IPS-20b (cell line): ENCODE measurements around the gene PPIL1.
"Not testable (repeated sequence)": the region's sequence is repeated elsewhere in the genome, so short reads cannot be mapped to it uniquely, and the experiment has no call there.

ENCODE experiments used
- H3K27ac ChIP-seq: one replicate; pipeline ENCODE4 v1.5.1; 2013; ENCODE audit warnings: low read length
- H3K27me3 ChIP-seq: 2 replicates; pipeline ENCODE4 v1.6.1; 2013; ENCODE audit warnings: mild to moderate bottlenecking, low read length, inconsistent platforms; ENCODE audit not compliant: insufficient read depth
- H3K36me3 ChIP-seq: 2 replicates; pipeline ENCODE4 v1.6.1; 2013; ENCODE audit warnings: low read depth, mild to moderate bottlenecking, inconsistent platforms, low read length, moderate library complexity; ENCODE audit not compliant: insufficient read depth
- H3K4me1 ChIP-seq: 2 replicates; pipeline ENCODE4 v1.6.1; 2013; ENCODE audit warnings: mild to moderate bottlenecking, control low read depth, inconsistent platforms, low read length, moderate library complexity; ENCODE audit not compliant: insufficient read depth
- H3K4me3 ChIP-seq: 2 replicates; pipeline ENCODE4 v1.5.1; 2013; ENCODE audit warnings: mild to moderate bottlenecking, low read length, inconsistent platforms
- H3K9ac ChIP-seq: 2 replicates; pipeline ENCODE4 v1.6.1; 2013; ENCODE audit warnings: low read depth, mild to moderate bottlenecking, inconsistent platforms, low read length, moderate library complexity
- H3K9me3 ChIP-seq: 2 replicates; pipeline ENCODE4 v1.6.1; 2013; ENCODE audit warnings: mild to moderate bottlenecking, low read depth, low read length, inconsistent platforms; ENCODE audit not compliant: insufficient read depth

Gene PPIL1

DNA sequence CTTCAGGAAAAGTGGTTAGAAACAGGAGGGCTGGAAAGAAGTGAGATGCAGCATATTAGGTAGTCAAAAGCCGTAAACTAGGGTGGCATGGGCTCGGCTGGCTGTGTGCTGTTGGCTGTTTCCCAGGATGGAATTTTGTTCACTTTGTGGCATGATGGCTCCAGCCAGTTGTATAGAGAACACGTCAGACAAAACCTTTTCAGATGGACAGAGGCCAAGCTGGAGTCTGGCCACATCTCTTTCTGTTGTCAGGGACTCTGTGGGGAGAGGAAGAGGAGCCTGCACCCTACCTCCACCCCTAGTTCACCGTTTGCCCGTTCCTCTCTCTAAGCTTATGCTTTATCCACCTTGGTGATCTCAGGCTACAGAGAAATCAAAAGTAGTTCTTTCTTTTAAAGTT, 33.2 kb upstream of the PPIL1 start:
- H3K9ac ChIP-seq: no peak overlapping the region

DNA sequence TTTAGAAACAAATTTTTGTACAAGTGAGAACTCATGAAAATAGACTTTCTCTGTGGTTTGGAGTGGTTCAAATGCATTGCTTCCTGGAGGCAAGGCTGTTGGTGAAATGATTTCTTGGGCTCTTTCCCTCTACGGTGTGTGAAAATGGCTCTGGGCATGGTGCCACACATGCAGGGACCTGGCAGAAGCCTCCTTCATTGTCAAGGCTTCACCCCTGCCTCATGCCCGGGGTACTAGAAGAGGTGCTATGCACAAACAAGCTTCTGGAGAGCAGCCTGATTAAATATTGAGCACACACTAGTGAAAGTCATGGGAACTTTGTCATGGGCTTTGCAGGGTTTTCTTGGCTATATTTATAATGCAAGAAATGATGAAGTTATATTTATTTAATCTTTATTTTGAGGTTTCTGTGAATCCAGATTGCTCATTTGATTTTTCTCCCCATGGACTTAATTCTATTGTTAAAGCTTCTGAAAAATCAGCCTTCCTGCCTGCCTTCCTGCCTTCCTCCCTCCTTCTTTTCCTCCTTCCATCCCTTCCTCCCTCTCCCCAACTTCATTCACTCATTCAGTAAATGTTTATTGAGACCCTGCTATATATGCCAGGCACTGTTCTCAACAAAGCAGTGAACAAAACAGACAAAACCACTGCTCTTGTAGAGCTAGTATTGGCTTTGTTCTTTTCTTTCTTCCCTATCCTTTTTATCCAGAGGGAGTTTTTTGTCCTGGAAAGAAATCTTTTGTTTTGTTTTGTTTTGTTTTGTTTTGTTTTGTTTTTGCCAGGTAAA, 32.1 kb upstream of the PPIL1 start:
- Histone ChIP-seq H3K9me3 (no peaks in the 10 kb centered on the region), H3K36me3 (peaks cover 7% of the 10 kb centered on the region; the same call in 1 of the 2 replicates), H3K27ac (no peak overlapping the region), H3K4me3 (no peak overlapping the region), H3K9ac (no peak overlapping the region; the same call in 1 of the 2 replicates), H3K27me3 (no peaks in the 10 kb centered on the region), H3K4me1 (no peaks in the 10 kb centered on the region)

More for the DNA sequence above, 33.2 kb upstream of the PPIL1 start:
- Histone ChIP-seq H3K9me3 (no peaks in the 10 kb centered on the region), H3K27me3 (no peaks in the 10 kb centered on the region), H3K4me1 (no peaks in the 10 kb centered on the region), H3K36me3 (peaks cover under 1% of the 10 kb centered on the region; the same call in 1 of the 2 replicates), H3K27ac (no peak overlapping the region), H3K4me3 (no peak overlapping the region)

DNA sequence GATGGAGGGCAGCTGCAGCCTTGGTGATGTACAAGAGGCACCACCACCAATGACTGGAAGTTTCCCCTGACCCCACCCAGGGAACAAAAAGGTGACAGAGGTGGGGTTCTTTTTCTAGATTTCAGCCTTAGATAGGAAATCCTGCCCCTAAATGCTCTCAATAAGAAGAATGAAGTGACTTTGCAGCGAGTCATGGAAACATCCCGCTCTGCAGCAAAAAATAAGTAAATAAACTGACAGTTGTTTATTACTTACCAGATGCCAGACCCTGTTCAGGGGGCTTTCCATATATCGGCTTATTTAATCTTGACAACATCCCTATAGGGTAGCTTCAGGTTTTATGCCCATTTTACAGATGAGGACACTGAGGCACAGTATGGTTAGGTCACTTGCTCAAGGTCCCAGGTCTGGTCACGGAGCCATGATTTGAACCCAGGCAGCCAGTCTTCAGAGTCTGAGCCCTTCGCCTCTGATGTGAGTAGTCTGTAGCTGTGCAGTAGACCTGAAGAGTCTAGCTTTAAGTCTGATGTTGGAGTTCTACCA, 30.3 kb upstream of the PPIL1 start:
- Histone ChIP-seq H3K27ac (no peak overlapping the region), H3K9me3 (no peaks in the 10 kb centered on the region), H3K4me3 (no peak overlapping the region), H3K36me3 (peaks cover 7% of the 10 kb centered on the region; the same call in 1 of the 2 replicates), H3K27me3 (no peaks in the 10 kb centered on the region), H3K4me1 (no peaks in the 10 kb centered on the region), H3K9ac (no peak overlapping the region)

DNA sequence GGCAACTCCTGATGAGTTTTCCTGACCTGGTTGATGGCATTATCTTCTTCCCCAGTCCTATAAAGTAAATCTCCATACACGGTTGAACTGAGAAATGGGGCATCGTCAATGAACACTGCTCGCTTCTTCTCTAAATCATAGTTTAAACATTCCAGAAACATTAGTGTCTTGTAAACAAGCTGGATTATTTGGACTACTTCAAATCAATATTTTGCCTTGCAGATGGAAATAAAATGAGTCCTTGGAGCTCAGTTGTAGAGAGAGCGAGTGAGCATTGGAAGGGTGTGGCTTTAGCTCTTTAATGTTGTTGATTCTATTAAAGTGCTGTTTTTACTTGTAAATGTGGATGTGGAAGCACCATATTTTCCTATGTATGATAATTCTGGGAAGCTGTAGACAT, 29.5 kb upstream of the PPIL1 start:
- H3K9me3 ChIP-seq: no peaks in the 10 kb centered on the region
- no peaks in the 10 kb centered on the region for H3K27me3 ChIP-seq
- H3K9ac ChIP-seq: no peak overlapping the region
- peaks cover 7% of the 10 kb centered on the region; the same call in 1 of the 2 replicates for H3K36me3 ChIP-seq
- no peaks in the 10 kb centered on the region for H3K4me1 ChIP-seq
- H3K4me3 ChIP-seq: no peak overlapping the region
- no peak overlapping the region for H3K27ac ChIP-seq

DNA sequence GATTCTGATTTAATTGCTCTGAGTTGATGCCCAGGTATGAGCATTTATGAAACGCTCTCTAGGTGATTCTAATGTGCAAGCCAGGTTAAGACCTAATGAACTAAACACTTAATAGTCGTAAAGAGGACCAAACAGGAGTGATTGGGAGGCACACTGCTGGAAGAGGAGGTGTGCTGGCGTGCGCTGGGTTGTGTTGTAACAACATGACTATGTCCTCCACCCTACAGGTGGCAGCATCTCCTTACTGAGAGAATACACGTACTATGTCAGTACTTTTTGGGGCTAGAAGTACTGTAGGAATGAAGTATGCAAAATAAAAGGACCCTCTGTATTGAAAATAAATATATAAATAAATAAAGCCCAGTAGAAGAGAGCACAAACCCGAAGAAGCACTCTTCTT, 23.0 kb upstream of the PPIL1 start:
- Histone ChIP-seq H3K9me3 (no peaks in the 10 kb centered on the region), H3K4me1 (no peaks in the 10 kb centered on the region), H3K27me3 (no peaks in the 10 kb centered on the region), H3K27ac (no peak overlapping the region), H3K36me3 (peaks cover 5% of the 10 kb centered on the region; the same call in 1 of the 2 replicates), H3K4me3 (no peak overlapping the region), H3K9ac (no peak overlapping the region)

DNA sequence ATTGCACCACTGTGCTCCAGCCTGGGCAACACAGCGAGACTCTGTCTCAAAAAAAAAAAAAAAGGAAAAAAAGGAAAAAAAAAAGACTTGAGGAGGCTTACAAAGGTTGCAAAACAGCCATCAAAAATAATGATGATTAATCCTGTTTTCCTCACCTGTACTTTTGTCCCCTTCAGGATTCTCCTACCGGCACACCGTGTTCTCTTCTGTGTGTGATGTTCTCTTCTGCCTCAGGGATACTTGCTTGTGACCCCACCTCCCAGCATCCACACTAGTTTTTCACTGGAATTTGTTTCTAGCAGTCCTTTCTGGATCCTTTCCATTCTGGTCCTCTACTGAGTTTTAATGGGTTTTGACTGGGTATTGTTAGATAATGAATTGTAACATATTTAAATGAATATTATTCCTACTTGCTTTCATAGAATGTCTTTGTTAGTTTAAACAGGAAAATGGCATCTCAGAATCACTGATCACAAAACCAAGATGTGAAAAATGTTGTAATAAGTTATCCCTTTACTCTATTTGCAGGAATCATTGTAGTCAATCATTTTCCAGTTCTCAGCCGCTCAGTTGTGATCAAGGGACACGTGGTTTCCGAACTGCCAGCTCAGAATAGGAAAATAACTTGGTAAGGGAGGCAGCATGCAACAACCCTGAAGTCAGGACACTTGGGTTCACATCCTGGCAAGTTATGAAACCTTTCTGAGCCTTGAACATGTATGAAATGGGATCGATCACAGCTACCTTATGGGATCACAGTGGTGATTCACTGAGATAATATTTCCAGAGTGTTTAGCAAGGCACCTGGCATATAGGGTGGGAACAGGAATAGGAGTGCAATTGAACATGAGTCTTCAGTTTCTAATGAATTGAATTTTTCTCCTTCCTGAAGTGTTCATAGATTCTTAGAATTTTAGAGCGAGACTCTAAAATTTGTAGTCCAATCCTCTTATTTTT, 19.7 kb upstream of the PPIL1 start:
- no peaks in the 10 kb centered on the region for H3K36me3 ChIP-seq

DNA sequence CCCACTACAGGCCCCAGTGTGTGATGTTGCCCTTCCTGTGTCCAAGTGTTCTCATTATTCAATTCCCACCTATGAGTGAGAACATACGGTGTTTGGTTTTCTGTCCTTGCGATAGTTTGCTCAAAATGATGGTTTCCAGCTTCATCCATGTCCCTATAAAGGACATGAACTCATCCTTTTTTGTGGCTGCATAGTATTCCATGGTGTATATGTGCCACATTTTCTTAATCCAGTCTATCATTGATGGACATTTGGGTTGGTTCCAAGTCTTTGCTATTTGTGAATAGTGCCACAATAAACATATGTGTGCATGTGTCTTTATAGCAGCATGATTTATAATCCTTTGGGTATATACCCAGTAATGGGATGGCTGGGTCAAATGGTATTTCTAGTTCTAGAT, 16.6 kb upstream of the PPIL1 start:
- not testable (repeated sequence) for H3K9ac ChIP-seq, H3K36me3 ChIP-seq, H3K4me1 ChIP-seq, H3K27me3 ChIP-seq, H3K9me3 ChIP-seq, H3K27ac ChIP-seq, H3K4me3 ChIP-seq

More for the DNA sequence above, 19.7 kb upstream of the PPIL1 start:
- Histone ChIP-seq H3K27ac (no peak overlapping the region), H3K4me1 (no peaks in the 10 kb centered on the region), H3K27me3 (no peaks in the 10 kb centered on the region), H3K9ac (no peak overlapping the region), H3K4me3 (no peak overlapping the region), H3K9me3 (no peaks in the 10 kb centered on the region)

DNA sequence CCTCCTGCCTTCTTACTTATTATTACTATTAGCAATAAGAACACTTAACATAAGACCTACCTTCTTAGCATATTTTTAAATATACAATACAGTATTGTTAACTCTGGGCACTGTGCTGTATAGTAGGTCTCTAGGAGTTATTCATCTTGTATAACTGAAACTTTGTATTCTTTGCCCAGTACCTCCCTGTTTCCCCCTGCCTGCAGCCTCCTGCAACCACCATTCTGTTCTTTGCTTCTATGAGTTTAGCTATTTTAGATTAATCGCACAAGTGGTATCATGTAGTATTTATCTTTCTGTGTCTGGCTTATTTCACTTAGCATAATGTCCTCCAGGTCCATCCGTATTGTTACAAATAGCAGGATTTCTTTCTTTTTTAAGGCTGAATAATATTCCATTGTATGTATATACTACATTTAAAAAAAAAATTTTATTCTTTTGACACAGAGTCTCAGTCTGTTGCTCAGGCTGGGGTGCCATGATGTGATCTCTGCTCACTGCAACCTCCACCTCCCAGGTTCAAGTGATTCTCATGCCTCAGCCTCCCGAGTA, 15.6 kb upstream of the PPIL1 start:
- Histone ChIP-seq H3K27me3 (no peaks in the 10 kb centered on the region), H3K27ac (no peak overlapping the region), H3K4me1 (0 out of 2 replicates have a peak, but pooled peaks cover 2% of the 10 kb centered on the region), H3K9me3 (no peaks in the 10 kb centered on the region), H3K4me3 (no peak overlapping the region), H3K36me3 (no peaks in the 10 kb centered on the region), H3K9ac (no peak overlapping the region)

DNA sequence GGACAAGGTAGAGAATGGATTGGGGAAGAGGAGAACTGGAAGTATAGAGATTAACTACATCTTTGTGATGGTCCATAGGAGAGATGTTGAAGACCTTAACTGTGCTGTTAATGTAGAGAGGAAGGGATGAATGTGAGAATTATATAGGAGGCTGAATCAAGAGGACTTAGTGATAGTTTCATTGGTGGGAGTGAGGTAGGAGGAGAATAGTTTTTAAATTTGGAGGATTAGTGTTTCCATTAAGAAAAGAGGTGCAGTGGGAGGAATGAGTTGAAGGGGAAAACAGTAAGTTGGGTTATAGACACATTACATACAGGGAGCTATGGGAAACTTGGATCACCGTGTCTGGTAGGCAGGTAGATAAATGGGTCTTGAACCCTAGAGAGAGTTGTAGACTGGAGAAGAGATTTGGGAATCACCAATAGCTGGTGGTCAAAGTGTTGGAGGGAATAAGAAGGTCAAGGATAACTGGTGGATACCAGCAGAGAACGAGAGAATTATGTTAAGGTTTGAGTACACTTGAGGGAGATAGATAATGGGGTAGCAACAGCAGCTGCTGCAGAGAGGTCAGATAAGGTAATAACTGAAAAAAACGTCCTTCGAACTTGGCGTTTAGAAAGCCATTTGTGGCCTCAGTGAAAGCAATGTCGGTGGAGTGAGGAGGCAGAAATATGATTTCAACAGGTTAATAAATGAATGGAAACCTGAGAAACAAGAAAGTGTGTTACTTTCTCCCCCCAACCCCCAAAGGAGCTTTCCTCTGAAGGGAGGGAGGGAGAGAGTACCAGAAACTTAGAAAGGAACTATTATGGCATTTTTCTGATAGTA, 14.3 kb upstream of the PPIL1 start:
- H3K36me3 ChIP-seq: no peaks in the 10 kb centered on the region
- no peaks in the 10 kb centered on the region for H3K9me3 ChIP-seq
- H3K9ac ChIP-seq: no peak overlapping the region
- H3K27me3 ChIP-seq: no peaks in the 10 kb centered on the region
- no peak overlapping the region for H3K27ac ChIP-seq
- H3K4me3 ChIP-seq: no peak overlapping the region
- H3K4me1 ChIP-seq: 0 out of 2 replicates have a peak, but pooled peaks cover 2% of the 10 kb centered on the region

DNA sequence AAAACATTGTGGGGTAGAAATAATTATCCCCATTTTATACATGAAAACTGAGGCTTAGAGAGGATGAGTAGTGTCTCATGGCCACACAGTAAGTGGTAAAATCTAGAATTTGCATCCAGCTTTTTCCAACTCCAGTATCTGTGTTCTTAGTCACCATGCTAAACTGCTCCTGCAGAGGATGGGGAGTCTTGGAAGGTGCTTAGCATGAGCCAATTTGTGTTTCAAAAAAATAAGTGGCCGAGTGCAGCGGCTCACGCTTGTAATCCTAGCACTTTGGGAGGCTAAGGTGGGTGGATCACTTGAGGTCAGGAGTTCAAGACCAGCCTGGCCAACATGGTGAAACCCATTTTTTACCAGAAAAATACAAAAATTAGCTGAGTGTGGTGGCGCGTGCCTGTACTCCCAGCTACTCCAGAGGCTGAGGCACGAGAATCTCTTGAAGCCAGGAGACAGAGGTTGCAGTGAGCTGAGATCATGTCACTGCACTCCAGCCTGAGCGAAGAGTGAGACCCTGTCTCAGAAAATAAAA, 13.6 kb upstream of the PPIL1 start:
- no peak overlapping the region for H3K9ac ChIP-seq
- H3K4me3 ChIP-seq: no peak overlapping the region
- no peaks in the 10 kb centered on the region for H3K27me3 ChIP-seq
- 0 out of 2 replicates have a peak, but pooled peaks cover 2% of the 10 kb centered on the region for H3K4me1 ChIP-seq
- H3K36me3 ChIP-seq: no peaks in the 10 kb centered on the region
- no peak overlapping the region for H3K27ac ChIP-seq
- no peaks in the 10 kb centered on the region for H3K9me3 ChIP-seq
